Stomach (tissue), 4 donors: ENCODE measurements around the gene PLEKHA4.

Source experiments
- CTCF ChIP-seq, 7 experiments: fragments of 450-650 bp in 4 of 7; fragments of 200-600 bp in 3 of 7; sonication (generic) in 3 of 7; IDR thresholded peaks; one replicate each; pipeline ENCODE4 v1.5.1; 2016 to 2019; ENCODE audit warnings: antibody characterized with exemption in 7 of 7, control low read depth in 2 of 7, mild to moderate bottlenecking in 1 of 7
- EP300 ChIP-seq: sonication (generic); formaldehyde crosslinking; IDR thresholded peaks from one replicate; pipeline ENCODE4 v1.6.1; 2017; ENCODE audit warnings: antibody characterized with exemption
- POLR2A ChIP-seq, 4 donors: fragments of 450-650 bp; IDR thresholded peaks; one replicate each; pipeline ENCODE4 v1.6.1; 2016; ENCODE audit warnings: antibody characterized with exemption in 4 of 4, control low read depth in 2 of 4, mild to moderate bottlenecking in 1 of 4, moderate library complexity in 1 of 4

GRCh38 chr19:48881741-48882657 lies 13.6 kb upstream of the PLEKHA4 start:
- TF ChIP-seq CTCF (IDR thresholded peaks at IDR 0.05), result no peak
- TF ChIP-seq POLR2A (IDR thresholded peaks at IDR 0.05), result no peak
- no peak for TF ChIP-seq EP300
